Neural progenitor cell (in vitro differentiated cells): ENCODE results near the gene TEX11.

Source experiments
- EZH2 ChIP-seq: fragments of 200-600 bp; sonication (generic); IDR thresholded peaks from 2 replicates; pipeline ENCODE4 v1.6.1; 2017; ENCODE audit warnings: antibody characterized with exemption, mild to moderate bottlenecking, moderate library complexity
- EZH2phosphoT487 ChIP-seq: fragments of 200-600 bp; sonication (generic); IDR thresholded peaks from 2 replicates; pipeline ENCODE4 v1.6.1; 2017; ENCODE audit warnings: antibody characterized with exemption
- TF ChIP-seq, protein P1 (sequence below): fragments of 200-600 bp; sonication (generic); IDR thresholded peaks from 2 replicates; pipeline ENCODE4 v1.5.1; 2017; ENCODE audit warnings: antibody characterized with exemption, mild to moderate bottlenecking

DNA sequence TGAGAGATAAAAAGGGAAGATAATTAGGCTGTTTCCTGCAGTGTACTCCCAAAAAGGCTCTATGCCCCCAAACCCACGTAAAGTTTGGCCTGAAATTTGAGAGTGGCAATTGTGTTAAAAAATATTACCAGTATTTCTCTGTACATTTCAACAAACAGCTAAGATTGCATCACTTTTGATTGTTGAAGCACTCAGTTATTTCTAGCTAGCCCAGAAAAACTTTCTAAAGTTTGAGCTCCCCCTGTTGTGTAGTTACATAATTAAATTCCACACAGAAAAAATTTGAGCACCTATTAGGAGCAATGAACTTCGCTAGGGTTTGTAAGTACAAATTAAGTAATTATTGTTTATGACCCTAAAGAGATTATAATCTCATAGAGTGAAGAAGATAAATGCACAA, 354.4 kb downstream of the TEX11 start:
- TF ChIP-seq, protein P1, sequence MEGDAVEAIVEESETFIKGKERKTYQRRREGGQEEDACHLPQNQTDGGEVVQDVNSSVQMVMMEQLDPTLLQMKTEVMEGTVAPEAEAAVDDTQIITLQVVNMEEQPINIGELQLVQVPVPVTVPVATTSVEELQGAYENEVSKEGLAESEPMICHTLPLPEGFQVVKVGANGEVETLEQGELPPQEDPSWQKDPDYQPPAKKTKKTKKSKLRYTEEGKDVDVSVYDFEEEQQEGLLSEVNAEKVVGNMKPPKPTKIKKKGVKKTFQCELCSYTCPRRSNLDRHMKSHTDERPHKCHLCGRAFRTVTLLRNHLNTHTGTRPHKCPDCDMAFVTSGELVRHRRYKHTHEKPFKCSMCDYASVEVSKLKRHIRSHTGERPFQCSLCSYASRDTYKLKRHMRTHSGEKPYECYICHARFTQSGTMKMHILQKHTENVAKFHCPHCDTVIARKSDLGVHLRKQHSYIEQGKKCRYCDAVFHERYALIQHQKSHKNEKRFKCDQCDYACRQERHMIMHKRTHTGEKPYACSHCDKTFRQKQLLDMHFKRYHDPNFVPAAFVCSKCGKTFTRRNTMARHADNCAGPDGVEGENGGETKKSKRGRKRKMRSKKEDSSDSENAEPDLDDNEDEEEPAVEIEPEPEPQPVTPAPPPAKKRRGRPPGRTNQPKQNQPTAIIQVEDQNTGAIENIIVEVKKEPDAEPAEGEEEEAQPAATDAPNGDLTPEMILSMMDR = peak; percentile 19
- no peak for TF ChIP-seq EZH2
- TF ChIP-seq EZH2phosphoT487 = no peak
